ENCODE measurements around the gene PCNP. TPM values are rescaled to one million over a fixed set of nuclear protein-coding genes. Genes with fewer than 3 reads are reported as not detected.

The PCNP gene
- polyA plus RNA-seq, 1 of the 3 experiments (the other 2 are of a cell fraction): 45.8 TPM

GRCh38 chr3:101619734-101620133, 45.8 kb downstream of the PCNP start:
- Histone ChIP-seq H3F3A (replicated peaks; ENCODE audit: insufficient read depth) (no peaks in the 10 kb centered on the region), H3K79me2 (ENCODE audit: insufficient read depth) (no peaks in the 10 kb centered on the region), H3K4me1 (ENCODE audit: control insufficient read depth in 1 of 2, insufficient read depth in 2 of 2, low read depth in 1 of 2, low read length in 1 of 2) (no peaks in the 10 kb centered on the region), H3K9me3 (no peaks in the 10 kb centered on the region), H2AFZ (ENCODE audit: low read depth) (no peak overlapping the region), H3K9me2 (no peaks in the 10 kb centered on the region), H3K36me3 (replicated peaks in 1 of 2; ENCODE audit: control insufficient read depth in 1 of 2, insufficient read depth in 2 of 2, low read length in 1 of 2) (no peaks in the 10 kb centered on the region), H3K27ac (ENCODE audit: low read depth in 2 of 2, low read length in 1 of 2) (no peak overlapping the region), H3K4me3 (ENCODE audit: low read depth in 2 of 2, low read length in 1 of 2) (no peak overlapping the region), H3K9ac (no peak overlapping the region), H4K20me1 (ENCODE audit: insufficient read depth) (no peaks in the 10 kb centered on the region), H3K4me2 (no peak overlapping the region), H3K27me3 (ENCODE audit: insufficient read depth) (no peaks in the 10 kb centered on the region)
- 84% methylated on average over 3 of the region's 3 CpGs for WGBS (ENCODE audit: low lambda C conversion rate)
- CTCF ChIA-PET: interaction anchor here (0.8 to 1.3 kb wide), 2 partner anchors 12 to 59 kb away, joined by 3 to 4 read pairs; no protein-coding TSS in a partner anchor
- POLR2A ChIA-PET: no interaction called here
- no peak for DNase-seq
- TF ChIP-seq RAD21 (IDR thresholded peaks at IDR 0.05; ENCODE audit: low read length) (no peak), YY1 (IDR thresholded peaks at IDR 0.05; ENCODE audit: low read depth) (no peak), TCF12 (IDR thresholded peaks at IDR 0.05) (no peak), JUND (IDR thresholded peaks at IDR 0.05) (no peak), RCOR1 (IDR thresholded peaks at IDR 0.05; ENCODE audit: low read length) (no peak), FOSL2 (IDR thresholded peaks at IDR 0.05; ENCODE audit: borderline replicate concordance, low read depth) (no peak), CHD2 (IDR thresholded peaks at IDR 0.05; ENCODE audit: low read length, partially characterized antibody) (no peak), ZBTB33 (IDR thresholded peaks at IDR 0.05; ENCODE audit: borderline replicate concordance, low read depth) (no peak), MAX (IDR thresholded peaks at IDR 0.05; ENCODE audit: low read depth) (no peak), USF2 (IDR thresholded peaks at IDR 0.05; ENCODE audit: borderline replicate concordance, low read depth, low read length) (no peak), NRF1 (IDR thresholded peaks at IDR 0.05; ENCODE audit: low read depth, low read length) (no peak), NFIC (IDR thresholded peaks at IDR 0.05; ENCODE audit: borderline replicate concordance) (no peak)

- Histone ChIP-seq H3K27me3 (ENCODE audit: insufficient read depth) (no peaks in the 10 kb centered on the region), H3K9ac (no peak overlapping the region), H3K9me3 (no peaks in the 10 kb centered on the region), H3K36me3 (replicated peaks in 1 of 2; ENCODE audit: control insufficient read depth in 1 of 2, insufficient read depth in 2 of 2, low read length in 1 of 2) (no peaks in the 10 kb centered on the region), H3K79me2 (ENCODE audit: insufficient read depth) (no peaks in the 10 kb centered on the region), H4K20me1 (ENCODE audit: insufficient read depth) (no peaks in the 10 kb centered on the region), H3K4me3 (ENCODE audit: low read depth in 2 of 2, low read length in 1 of 2) (no peak overlapping the region), H3K4me2 (no peak overlapping the region), H3K9me2 (no peaks in the 10 kb centered on the region), H3K27ac (ENCODE audit: low read depth in 2 of 2, low read length in 1 of 2) (no peak overlapping the region), H3K4me1 (ENCODE audit: control insufficient read depth in 1 of 2, insufficient read depth in 2 of 2, low read depth in 1 of 2, low read length in 1 of 2) (no peaks in the 10 kb centered on the region), H2AFZ (ENCODE audit: low read depth) (no peak overlapping the region), H3F3A (replicated peaks; ENCODE audit: insufficient read depth) (no peaks in the 10 kb centered on the region)
- DNase-seq: no peak
- ChIA-PET CTCF (interaction anchor here (0.6 kb wide), 1 partner anchor 887 kb away, joined by 3 read pairs; no protein-coding TSS in a partner anchor), POLR2A (no interaction called here)
- TF ChIP-seq JUND (IDR thresholded peaks at IDR 0.05): no peak
- TF ChIP-seq MAX (IDR thresholded peaks at IDR 0.05; ENCODE audit: low read depth): no peak
- TF ChIP-seq POLR2AphosphoS5 (IDR thresholded peaks at IDR 0.05; ENCODE audit: low read depth, low read length): no peak
- TF ChIP-seq CHD2 (IDR thresholded peaks at IDR 0.05; ENCODE audit: low read length, partially characterized antibody): no peak
- TF ChIP-seq RFX5 (IDR thresholded peaks at IDR 0.05; ENCODE audit: low read length): no peak
- TF ChIP-seq RAD21 (IDR thresholded peaks at IDR 0.05; ENCODE audit: low read length): no peak
- no peak for TF ChIP-seq IRF3 (IDR thresholded peaks at IDR 0.05; ENCODE audit: low read depth, low read length)
- TF ChIP-seq ELF1 (IDR thresholded peaks at IDR 0.05): no peak
- TF ChIP-seq USF2 (IDR thresholded peaks at IDR 0.05; ENCODE audit: borderline replicate concordance, low read depth, low read length): no peak
- WGBS (ENCODE audit: low lambda C conversion rate): 79% methylated on average over 1 of the region's 1 CpG
Observed at GRCh38 chr3:101623656-101624055, 49.7 kb downstream of the PCNP start.
